Type B pancreatic cell (in vitro differentiated cells): Measurements from ENCODE around the gene GPR157. TPM values are rescaled to one million over a fixed set of nuclear protein-coding genes. Genes with fewer than 3 reads are reported as not detected.

Experiments
- DNase-seq: peaks from one replicate; pipeline ENCODE4 v3.0.0; 2021; ENCODE audit warnings: mixed read lengths; ENCODE audit not compliant: unreplicated experiment; ENCODE audit errors: extremely low spot score
- H3K27ac Mint-ChIP-seq: 2 replicates; pipeline ENCODE4 v1.8.0; 2021; ENCODE audit warnings: mild to moderate bottlenecking, mixed read lengths
- H3K27me3 Mint-ChIP-seq: 2 replicates; pipeline ENCODE4 v1.8.0; 2021; ENCODE audit warnings: mixed read lengths
- H3K36me3 Mint-ChIP-seq: 2 replicates; pipeline ENCODE4 v1.8.0; 2021; ENCODE audit warnings: mixed read lengths
- H3K4me1 Mint-ChIP-seq: one replicate; pipeline ENCODE4 v1.8.0; 2021; ENCODE audit warnings: mixed read lengths; ENCODE audit not compliant: unreplicated experiment
- H3K4me3 Mint-ChIP-seq: 2 replicates; pipeline ENCODE4 v1.8.0; 2021; ENCODE audit warnings: mild to moderate bottlenecking, mixed read lengths
- H3K9me3 Mint-ChIP-seq: 2 replicates; pipeline ENCODE4 v1.8.0; 2021; ENCODE audit warnings: mixed read lengths
- CTCF ChIP-seq: fragments of 200-600 bp; sonication (generic); conservative IDR thresholded peaks from 2 replicates; pipeline ENCODE4 v1.5.0; 2021; ENCODE audit warnings: antibody characterized with exemption, mild to moderate bottlenecking
- total RNA-seq: library from RNA; stranded (reverse); gene quantifications from 2 replicates; pipeline ENCODE4 v1.2.1, GENCODE V29; 2021; ENCODE audit warnings: low replicate concordance

Gene GPR157
- total RNA-seq, 1 donor from 2014 or later = 7.7 TPM

GRCh38 chr1:9105336-9105867, 23.5 kb downstream of the GPR157 start:
- Mint-ChIP-seq H3K27me3 (no peaks in the 10 kb centered on the region), H3K4me1 (no peaks in the 10 kb centered on the region), H3K36me3 (peaks cover 4% of the 10 kb centered on the region), H3K9me3 (no peaks in the 10 kb centered on the region), H3K4me3 (no peak overlapping the region), H3K27ac (no peak overlapping the region)
- TF ChIP-seq CTCF = no peak
- DNase-seq = no peak

- H3K4me3 Mint-ChIP-seq = no peak overlapping the region
- no peaks in the 10 kb centered on the region for H3K27me3 Mint-ChIP-seq
- peaks cover 4% of the 10 kb centered on the region for H3K36me3 Mint-ChIP-seq
- DNase-seq = no peak
- peak; percentile 75 for TF ChIP-seq CTCF
- H3K27ac Mint-ChIP-seq = no peak overlapping the region
- no peaks in the 10 kb centered on the region for H3K9me3 Mint-ChIP-seq
- H3K4me1 Mint-ChIP-seq = no peaks in the 10 kb centered on the region
Measured at GRCh38 chr1:9101510-9102146, 27.3 kb downstream of the GPR157 start.

- DNase-seq = no peak
- no peaks in the 10 kb centered on the region for H3K27me3 Mint-ChIP-seq
- H3K4me3 Mint-ChIP-seq = no peak overlapping the region
- no peak for TF ChIP-seq CTCF
- peaks cover 5% of the 10 kb centered on the region for H3K9me3 Mint-ChIP-seq
- peaks cover 4% of the 10 kb centered on the region for H3K36me3 Mint-ChIP-seq
- H3K4me1 Mint-ChIP-seq = no peaks in the 10 kb centered on the region
- H3K27ac Mint-ChIP-seq = no peak overlapping the region
Measured at GRCh38 chr1:9100471-9101043, 28.3 kb downstream of the GPR157 start.

GRCh38 chr1:9099555-9099954, 29.3 kb downstream of the GPR157 start:
- no peak overlapping the region for H3K4me3 Mint-ChIP-seq
- H3K9me3 Mint-ChIP-seq = peaks cover 10% of the 10 kb centered on the region
- peaks cover 4% of the 10 kb centered on the region for H3K36me3 Mint-ChIP-seq

GRCh38 chr1:9097947-9098705, 30.8 kb downstream of the GPR157 start:
- no peak for TF ChIP-seq CTCF
- Mint-ChIP-seq H3K27me3 (no peaks in the 10 kb centered on the region), H3K4me3 (no peak overlapping the region), H3K36me3 (no peaks in the 10 kb centered on the region), H3K27ac (no peak overlapping the region), H3K9me3 (peaks cover 10% of the 10 kb centered on the region), H3K4me1 (no peaks in the 10 kb centered on the region)
- DNase-seq = no peak

More at GRCh38 chr1:9099555-9099954, 29.3 kb downstream of the GPR157 start:
- no peaks in the 10 kb centered on the region for H3K4me1 Mint-ChIP-seq
- H3K27ac Mint-ChIP-seq = no peak overlapping the region
- no peak for DNase-seq
- no peaks in the 10 kb centered on the region for H3K27me3 Mint-ChIP-seq
- TF ChIP-seq CTCF = no peak
